OCI-LY3 (cell line): Measurements from ENCODE around the gene FCRL5.

Source experiments
- H2AFZ ChIP-seq: fragments of 200-600, 300-600 bp; shearing (Covaris generic); 2 replicates; pipeline ENCODE4 v1.6.0; 2014; ENCODE audit warnings: antibody characterized with exemption, low read depth, low read length
- H3K27ac ChIP-seq: fragments of 200-600, 300-600 bp; sonication (generic); 2 replicates; pipeline ENCODE4 v1.5.1; 2014; ENCODE audit warnings: mild to moderate bottlenecking, low read length, moderate library complexity, mixed read lengths
- H3K27me3 ChIP-seq: fragments of 200-600, 300-600 bp; sonication (generic); 2 replicates; pipeline ENCODE4 v1.6.1; 2014; ENCODE audit warnings: low read depth, low read length, mixed read lengths
- H3K36me3 ChIP-seq: fragments of 200-600, 300-600 bp; sonication (generic); replicated peaks from 2 replicates; pipeline ENCODE3; 2014; ENCODE audit warnings: low read depth, low read length, mixed read lengths
- H3K4me1 ChIP-seq: fragments of 300-600, 200-600 bp; sonication (generic); 2 replicates; pipeline ENCODE4 v1.6.1; 2014; ENCODE audit warnings: low read length, mixed read lengths
- H3K4me2 ChIP-seq: fragments of 200-600, 300-600 bp; sonication (generic); 2 replicates; pipeline ENCODE4 v1.6.1; 2014; ENCODE audit warnings: low read length, mixed read lengths
- H3K4me3 ChIP-seq: fragments of 300-600, 200-600 bp; sonication (generic); 2 replicates; pipeline ENCODE4 v1.5.1; 2014; ENCODE audit warnings: antibody characterized with exemption, mild to moderate bottlenecking, low read length, moderate library complexity
- H3K79me2 ChIP-seq: fragments of 300-600, 200-600 bp; shearing (Covaris generic); 2 replicates; pipeline ENCODE4 v1.6.1; 2014; ENCODE audit warnings: mild to moderate bottlenecking, low read length, mixed read lengths
- H3K9ac ChIP-seq: fragments of 300-600, 200-600 bp; shearing (Covaris generic); 2 replicates; pipeline ENCODE4 v1.6.0; 2014; ENCODE audit warnings: mild to moderate bottlenecking, low read length, moderate library complexity
- H3K9me3 ChIP-seq: fragments of 200-600, 300-600 bp; shearing (Covaris generic); 2 replicates; pipeline ENCODE4 v1.6.1; 2014; ENCODE audit warnings: low read length, mixed read lengths; ENCODE audit not compliant: insufficient read depth
- H4K20me1 ChIP-seq: fragments of 200-600, 300-600 bp; sonication (generic); 2 replicates; pipeline ENCODE4 v1.6.1; 2016; ENCODE audit warnings: low read length, mixed read lengths; ENCODE audit not compliant: insufficient read depth
- EZH2phosphoT487 ChIP-seq: fragments of 200-600 bp; shearing (Covaris generic); IDR thresholded peaks from 2 replicates; pipeline ENCODE4 v1.6.1; 2018; ENCODE audit warnings: antibody characterized with exemption, mixed run types, low read depth
- TF ChIP-seq, protein P1 (sequence below): fragments of 200-600, 300-600 bp; sonication (generic); IDR thresholded peaks from 2 replicates; pipeline ENCODE4 v1.5.1; 2014; ENCODE audit warnings: antibody characterized with exemption, low read length, low read depth

FCRL5 gene

DNA sequence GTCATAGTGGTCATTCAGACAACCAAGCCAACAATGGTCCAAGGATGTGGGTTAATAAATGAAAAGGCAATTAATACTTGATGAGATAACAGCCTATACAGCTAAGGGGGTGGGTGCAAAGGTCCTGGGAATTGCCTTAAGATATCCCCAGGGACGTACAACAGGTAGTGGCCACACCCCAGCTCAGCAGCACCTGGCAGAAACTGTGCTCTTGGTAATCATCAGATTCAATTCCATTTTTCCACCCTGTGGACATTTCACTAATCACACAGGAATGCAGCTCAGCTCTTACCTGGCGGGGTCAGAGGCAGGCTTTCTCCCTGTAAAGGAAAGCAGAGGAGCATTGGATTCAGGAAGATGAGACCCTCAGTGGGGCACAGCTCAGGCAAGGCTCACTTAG, 32.9 kb downstream of the FCRL5 start:
- no peak overlapping the region for H3K4me2 ChIP-seq
- H3K27ac ChIP-seq = no peak overlapping the region
- no peak overlapping the region for H3K9ac ChIP-seq
- TF ChIP-seq, protein P1, sequence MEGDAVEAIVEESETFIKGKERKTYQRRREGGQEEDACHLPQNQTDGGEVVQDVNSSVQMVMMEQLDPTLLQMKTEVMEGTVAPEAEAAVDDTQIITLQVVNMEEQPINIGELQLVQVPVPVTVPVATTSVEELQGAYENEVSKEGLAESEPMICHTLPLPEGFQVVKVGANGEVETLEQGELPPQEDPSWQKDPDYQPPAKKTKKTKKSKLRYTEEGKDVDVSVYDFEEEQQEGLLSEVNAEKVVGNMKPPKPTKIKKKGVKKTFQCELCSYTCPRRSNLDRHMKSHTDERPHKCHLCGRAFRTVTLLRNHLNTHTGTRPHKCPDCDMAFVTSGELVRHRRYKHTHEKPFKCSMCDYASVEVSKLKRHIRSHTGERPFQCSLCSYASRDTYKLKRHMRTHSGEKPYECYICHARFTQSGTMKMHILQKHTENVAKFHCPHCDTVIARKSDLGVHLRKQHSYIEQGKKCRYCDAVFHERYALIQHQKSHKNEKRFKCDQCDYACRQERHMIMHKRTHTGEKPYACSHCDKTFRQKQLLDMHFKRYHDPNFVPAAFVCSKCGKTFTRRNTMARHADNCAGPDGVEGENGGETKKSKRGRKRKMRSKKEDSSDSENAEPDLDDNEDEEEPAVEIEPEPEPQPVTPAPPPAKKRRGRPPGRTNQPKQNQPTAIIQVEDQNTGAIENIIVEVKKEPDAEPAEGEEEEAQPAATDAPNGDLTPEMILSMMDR = no peak
- TF ChIP-seq EZH2phosphoT487 = no peak
- no peaks in the 10 kb centered on the region for H3K79me2 ChIP-seq
- H3K4me1 ChIP-seq = peaks cover 19% of the 10 kb centered on the region
- no peaks in the 10 kb centered on the region for H3K9me3 ChIP-seq
- H4K20me1 ChIP-seq = no peaks in the 10 kb centered on the region
- no peaks in the 10 kb centered on the region; the same call in 1 of the 2 replicates for H3K27me3 ChIP-seq
- no peak overlapping the region for H2AFZ ChIP-seq
- H3K36me3 ChIP-seq = no peaks in the 10 kb centered on the region
- H3K4me3 ChIP-seq = no peak overlapping the region

DNA sequence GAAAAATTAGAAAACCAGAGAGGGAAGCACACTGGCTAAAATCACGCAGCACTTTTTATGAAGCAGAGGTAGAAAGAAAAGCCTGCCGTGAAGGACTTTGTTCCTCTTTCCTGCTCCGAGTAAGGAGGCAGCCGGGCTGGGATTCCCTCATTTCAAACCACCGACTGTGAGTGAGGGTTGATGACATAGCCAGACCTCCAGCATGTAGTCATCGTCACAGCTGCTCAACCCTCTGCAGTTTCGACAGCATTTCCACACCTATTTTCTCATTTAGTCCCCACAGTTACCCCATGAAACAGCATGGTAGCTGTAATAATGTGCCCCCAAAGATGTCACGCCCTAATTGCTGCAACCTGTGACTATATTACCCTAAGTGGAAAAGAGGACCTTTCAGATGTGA, 35.3 kb downstream of the FCRL5 start:
- H3K27me3 ChIP-seq = no peaks in the 10 kb centered on the region; the same call in 1 of the 2 replicates

DNA sequence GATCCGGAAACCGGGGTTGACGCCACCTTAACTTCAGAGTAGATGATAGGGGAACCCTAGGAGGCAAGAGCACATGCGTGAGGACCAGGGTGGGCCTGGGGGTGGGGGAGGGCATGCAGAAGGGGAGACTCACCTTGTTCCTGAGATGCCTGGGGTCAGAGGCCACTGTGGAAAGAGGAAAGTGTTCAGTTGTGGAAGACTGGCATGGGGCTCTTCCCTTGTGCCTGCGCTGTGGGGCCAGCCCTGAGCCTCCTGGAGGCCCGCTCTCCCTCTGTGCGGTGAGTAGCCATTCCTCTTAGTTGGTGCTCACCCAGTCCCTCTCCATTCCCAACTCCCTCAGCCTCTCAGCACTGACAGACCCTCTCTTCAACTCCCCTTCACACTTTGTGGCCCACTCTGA, 36.6 kb downstream of the FCRL5 start:
- Histone ChIP-seq H3K9me3 (no peaks in the 10 kb centered on the region), H3K9ac (no peak overlapping the region), H3K27ac (no peak overlapping the region), H3K79me2 (no peaks in the 10 kb centered on the region), H3K4me1 (peaks cover 35% of the 10 kb centered on the region), H4K20me1 (no peaks in the 10 kb centered on the region), H2AFZ (no peak overlapping the region), H3K4me3 (no peak overlapping the region), H3K27me3 (no peaks in the 10 kb centered on the region; the same call in 1 of the 2 replicates), H3K4me2 (no peak overlapping the region), H3K36me3 (no peaks in the 10 kb centered on the region)
- TF ChIP-seq EZH2phosphoT487 = no peak
- TF ChIP-seq, protein P1 = no peak

More for the DNA sequence above, 35.3 kb downstream of the FCRL5 start:
- Histone ChIP-seq H2AFZ (no peak overlapping the region), H3K4me1 (peaks cover 22% of the 10 kb centered on the region), H4K20me1 (no peaks in the 10 kb centered on the region), H3K36me3 (no peaks in the 10 kb centered on the region), H3K79me2 (no peaks in the 10 kb centered on the region), H3K9ac (no peak overlapping the region), H3K4me3 (no peak overlapping the region), H3K27ac (no peak overlapping the region), H3K9me3 (no peaks in the 10 kb centered on the region), H3K4me2 (no peak overlapping the region)
- TF ChIP-seq, protein P1 = no peak
- no peak for TF ChIP-seq EZH2phosphoT487

DNA sequence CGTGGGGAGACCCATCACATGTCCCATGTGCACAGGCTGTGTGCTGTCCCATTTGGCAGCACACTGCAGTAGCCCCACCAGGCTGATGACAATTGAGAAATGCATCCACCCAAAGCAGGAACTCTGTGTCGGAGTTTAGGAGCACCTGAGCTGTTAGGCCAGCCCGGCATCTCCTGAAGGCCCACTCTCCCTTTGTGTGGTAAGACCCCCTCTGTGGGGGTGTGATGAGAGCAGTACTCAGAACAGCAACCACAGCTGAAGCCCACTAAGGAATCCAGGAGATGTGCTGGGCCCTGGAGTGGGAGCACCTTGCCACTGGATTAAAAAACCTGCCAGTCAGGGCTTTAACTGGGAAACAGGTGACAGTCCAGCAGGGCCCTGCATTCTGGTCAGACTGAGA, 37.2 kb downstream of the FCRL5 start:
- H4K20me1 ChIP-seq = no peaks in the 10 kb centered on the region
- H3K27me3 ChIP-seq = no peaks in the 10 kb centered on the region; the same call in 1 of the 2 replicates
- no peaks in the 10 kb centered on the region for H3K36me3 ChIP-seq
- peaks cover 41% of the 10 kb centered on the region for H3K4me1 ChIP-seq
- H3K4me3 ChIP-seq = no peak overlapping the region
- no peaks in the 10 kb centered on the region for H3K9me3 ChIP-seq
- H3K4me2 ChIP-seq = no peak overlapping the region
- no peak overlapping the region for H2AFZ ChIP-seq
- no peak for TF ChIP-seq EZH2phosphoT487
- TF ChIP-seq, protein P1 = no peak
- H3K9ac ChIP-seq = no peak overlapping the region
- no peaks in the 10 kb centered on the region for H3K79me2 ChIP-seq
- H3K27ac ChIP-seq = no peak overlapping the region
